ENCODE measurements around the gene STARD4. TPM values are rescaled to one million over a fixed set of nuclear protein-coding genes. Genes with fewer than 3 reads are reported as not detected.

Gene STARD4
- total RNA-seq, 1 donor from 2014 or later, result 29.7 TPM

DNA sequence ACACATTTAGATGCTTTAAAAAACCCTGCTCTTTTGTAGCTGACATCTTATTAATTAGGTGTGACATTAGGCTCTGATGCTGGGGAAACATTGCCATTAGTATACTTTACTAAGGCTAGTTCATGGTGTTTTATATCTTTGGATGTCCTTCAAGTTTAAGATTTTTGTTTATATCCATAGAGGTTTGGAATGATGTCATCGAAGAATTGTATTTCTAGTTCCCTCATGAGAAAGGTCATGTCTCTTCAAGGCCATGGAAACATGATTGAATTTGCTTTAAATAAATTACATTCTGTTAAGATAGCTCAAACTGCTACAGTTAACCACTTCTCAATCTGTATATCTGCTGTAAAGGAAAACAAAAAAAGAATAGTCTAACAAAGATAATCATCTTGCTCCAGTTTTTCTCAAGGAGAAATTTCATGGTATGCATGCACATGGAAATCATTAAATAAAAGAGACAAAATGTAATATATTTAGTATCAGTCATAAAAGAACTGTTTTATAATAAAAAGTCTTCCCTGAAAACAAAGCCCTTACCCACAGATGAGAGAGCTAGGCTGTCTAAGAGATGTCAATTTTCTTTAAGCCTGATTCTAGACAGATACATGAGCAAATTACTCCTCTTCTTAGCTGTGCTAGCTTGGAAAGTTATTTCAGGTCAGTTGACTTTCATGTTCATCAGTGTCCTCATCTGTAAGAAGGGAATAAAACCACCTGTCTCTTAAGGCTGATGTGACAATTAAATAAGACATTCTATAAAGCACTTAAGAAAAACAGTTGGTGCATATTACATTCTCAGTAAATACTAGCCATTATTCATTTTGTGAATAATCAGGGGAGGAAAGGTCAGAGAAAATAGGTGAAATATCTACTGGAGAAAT lies 25.0 kb upstream of the STARD4 start:
- TF ChIP-seq, protein P1, sequence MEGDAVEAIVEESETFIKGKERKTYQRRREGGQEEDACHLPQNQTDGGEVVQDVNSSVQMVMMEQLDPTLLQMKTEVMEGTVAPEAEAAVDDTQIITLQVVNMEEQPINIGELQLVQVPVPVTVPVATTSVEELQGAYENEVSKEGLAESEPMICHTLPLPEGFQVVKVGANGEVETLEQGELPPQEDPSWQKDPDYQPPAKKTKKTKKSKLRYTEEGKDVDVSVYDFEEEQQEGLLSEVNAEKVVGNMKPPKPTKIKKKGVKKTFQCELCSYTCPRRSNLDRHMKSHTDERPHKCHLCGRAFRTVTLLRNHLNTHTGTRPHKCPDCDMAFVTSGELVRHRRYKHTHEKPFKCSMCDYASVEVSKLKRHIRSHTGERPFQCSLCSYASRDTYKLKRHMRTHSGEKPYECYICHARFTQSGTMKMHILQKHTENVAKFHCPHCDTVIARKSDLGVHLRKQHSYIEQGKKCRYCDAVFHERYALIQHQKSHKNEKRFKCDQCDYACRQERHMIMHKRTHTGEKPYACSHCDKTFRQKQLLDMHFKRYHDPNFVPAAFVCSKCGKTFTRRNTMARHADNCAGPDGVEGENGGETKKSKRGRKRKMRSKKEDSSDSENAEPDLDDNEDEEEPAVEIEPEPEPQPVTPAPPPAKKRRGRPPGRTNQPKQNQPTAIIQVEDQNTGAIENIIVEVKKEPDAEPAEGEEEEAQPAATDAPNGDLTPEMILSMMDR (IDR thresholded peaks at IDR 0.05), result no peak
- peaks cover 3% of the 10 kb centered on the region for H3K27me3 Mint-ChIP-seq (ENCODE audit: unreplicated experiment)
- H3K27ac Mint-ChIP-seq (ENCODE audit: unreplicated experiment), result peak overlapping the region; percentile 5
- H3K9me3 Mint-ChIP-seq (ENCODE audit: unreplicated experiment), result no peaks in the 10 kb centered on the region
- DNase-seq (ENCODE audit: extremely low spot score, unreplicated experiment), result no peak
- peaks cover 1% of the 10 kb centered on the region for H3K36me3 Mint-ChIP-seq (ENCODE audit: unreplicated experiment)
- H3K4me3 Mint-ChIP-seq (ENCODE audit: unreplicated experiment), result no peak overlapping the region
- H3K4me1 Mint-ChIP-seq (ENCODE audit: unreplicated experiment), result peaks cover 8% of the 10 kb centered on the region

DNA sequence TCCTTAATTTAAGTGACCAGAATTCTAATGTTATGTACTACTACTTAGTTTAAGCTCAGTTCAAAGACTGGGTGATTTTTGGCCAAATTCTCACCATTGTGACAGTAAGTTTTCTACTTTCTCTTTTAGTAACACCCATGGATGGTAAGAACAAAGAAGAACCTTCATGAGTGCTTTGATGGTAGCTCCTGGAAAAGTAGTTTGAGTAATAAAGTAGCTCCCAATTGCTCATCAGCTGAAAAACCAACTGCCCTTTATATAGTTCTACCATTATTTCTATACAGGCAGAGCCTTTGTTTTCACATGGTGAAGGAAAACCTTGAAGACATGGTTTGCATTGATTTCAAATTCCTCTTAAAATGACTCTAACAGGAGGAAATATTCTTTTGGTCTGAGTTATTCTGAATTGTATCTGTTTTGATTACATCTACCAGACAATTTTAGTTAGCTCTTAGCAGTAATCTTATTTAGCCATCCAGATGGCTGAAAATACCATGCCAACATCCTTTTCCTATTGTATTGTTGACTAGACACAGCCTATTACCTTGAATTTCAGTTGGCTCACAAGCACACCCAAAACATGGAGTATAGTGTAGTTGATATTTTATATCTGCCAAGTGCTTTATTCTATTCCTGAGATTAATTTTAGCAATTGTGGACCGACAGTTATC lies 23.7 kb upstream of the STARD4 start:
- peaks cover 3% of the 10 kb centered on the region for H3K27me3 Mint-ChIP-seq (ENCODE audit: unreplicated experiment)
- no peak overlapping the region for H3K4me3 Mint-ChIP-seq (ENCODE audit: unreplicated experiment)
- no peak for DNase-seq (ENCODE audit: extremely low spot score, unreplicated experiment)
- H3K27ac Mint-ChIP-seq (ENCODE audit: unreplicated experiment), result no peak overlapping the region
- H3K9me3 Mint-ChIP-seq (ENCODE audit: unreplicated experiment), result no peaks in the 10 kb centered on the region
- H3K36me3 Mint-ChIP-seq (ENCODE audit: unreplicated experiment), result peaks cover 1% of the 10 kb centered on the region
- peaks cover 8% of the 10 kb centered on the region for H3K4me1 Mint-ChIP-seq (ENCODE audit: unreplicated experiment)
- TF ChIP-seq, protein P1 (IDR thresholded peaks at IDR 0.05), result no peak

DNA sequence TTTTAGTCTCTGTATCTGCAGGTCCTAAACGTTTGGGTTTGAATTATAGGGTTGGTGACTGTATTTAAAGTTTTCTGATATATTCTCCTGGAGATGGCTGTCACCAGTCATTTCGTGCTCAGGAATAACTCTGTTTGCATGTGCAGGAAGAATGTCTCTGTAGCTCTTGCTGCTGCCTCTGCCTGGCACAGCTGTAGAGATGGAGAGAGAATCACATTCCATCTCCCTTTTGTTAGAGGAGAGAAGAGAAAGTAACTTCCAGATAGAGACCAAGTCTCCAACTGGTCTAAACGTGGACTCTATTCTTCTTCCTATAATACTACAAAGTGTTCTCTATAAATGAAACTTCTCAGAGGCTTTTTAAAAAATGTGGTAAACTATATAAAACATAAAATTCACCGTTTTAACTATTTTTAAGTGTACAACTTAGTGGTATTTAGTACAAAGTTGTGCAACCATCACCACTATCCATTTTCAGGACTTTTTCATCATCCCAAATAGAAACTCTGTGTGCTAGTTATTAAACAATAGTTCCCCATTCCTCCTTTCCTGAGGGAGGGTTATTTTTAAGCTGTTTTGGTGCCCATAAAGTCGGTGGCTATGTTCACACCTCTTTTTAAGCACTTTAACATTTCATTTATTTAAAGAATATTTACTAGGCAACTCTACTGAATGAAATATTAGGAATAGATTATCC lies 20.7 kb upstream of the STARD4 start:
- peaks cover 1% of the 10 kb centered on the region for H3K36me3 Mint-ChIP-seq (ENCODE audit: unreplicated experiment)
- TF ChIP-seq, protein P1 (IDR thresholded peaks at IDR 0.05), result no peak
- no peak for DNase-seq (ENCODE audit: extremely low spot score, unreplicated experiment)
- H3K4me1 Mint-ChIP-seq (ENCODE audit: unreplicated experiment), result peaks cover 17% of the 10 kb centered on the region
- H3K4me3 Mint-ChIP-seq (ENCODE audit: unreplicated experiment), result no peak overlapping the region
- no peaks in the 10 kb centered on the region for H3K9me3 Mint-ChIP-seq (ENCODE audit: unreplicated experiment)
- no peaks in the 10 kb centered on the region for H3K27me3 Mint-ChIP-seq (ENCODE audit: unreplicated experiment)
- no peak overlapping the region for H3K27ac Mint-ChIP-seq (ENCODE audit: unreplicated experiment)

DNA sequence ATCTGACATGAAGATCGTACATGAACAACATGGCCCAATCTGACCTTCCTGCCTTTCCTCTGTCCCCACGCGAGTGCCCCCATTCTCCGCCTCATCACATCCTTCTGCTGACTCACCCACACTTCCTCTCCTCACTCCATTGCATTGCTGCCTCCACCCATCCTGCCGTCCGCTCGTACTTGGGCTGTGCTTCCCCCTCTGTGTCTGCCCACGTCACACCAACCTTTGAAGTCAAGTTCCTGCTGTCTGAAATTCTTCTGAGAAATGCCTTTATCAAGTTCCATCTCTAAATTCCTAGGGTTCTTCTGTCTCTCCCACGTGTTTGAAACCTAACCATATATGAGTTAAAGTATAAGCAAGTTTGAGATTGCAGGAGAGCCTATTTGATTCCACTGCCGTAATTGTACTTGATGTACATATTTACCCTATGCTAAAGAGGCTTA lies 18.0 kb upstream of the STARD4 start:
- Mint-ChIP-seq H3K9me3 (ENCODE audit: unreplicated experiment) (no peaks in the 10 kb centered on the region), H3K4me3 (ENCODE audit: unreplicated experiment) (no peak overlapping the region), H3K27ac (ENCODE audit: unreplicated experiment) (peak overlapping the region; percentile 82), H3K27me3 (ENCODE audit: unreplicated experiment) (no peaks in the 10 kb centered on the region), H3K36me3 (ENCODE audit: unreplicated experiment) (no peaks in the 10 kb centered on the region), H3K4me1 (ENCODE audit: unreplicated experiment) (peaks cover 11% of the 10 kb centered on the region)
- TF ChIP-seq, protein P1 (IDR thresholded peaks at IDR 0.05), result no peak
- DNase-seq (ENCODE audit: extremely low spot score, unreplicated experiment), result no peak

Measured in osteocyte (in vitro differentiated cells).